ENCODE data around the gene TUBE1. TPM values are rescaled to one million over a fixed set of nuclear protein-coding genes. Genes with fewer than 3 reads are reported as not detected.

The TUBE1 gene
- total and polyA plus RNA-seq, 2 experiments from 2014 or later: 26.3 to 27.7 TPM

DNA sequence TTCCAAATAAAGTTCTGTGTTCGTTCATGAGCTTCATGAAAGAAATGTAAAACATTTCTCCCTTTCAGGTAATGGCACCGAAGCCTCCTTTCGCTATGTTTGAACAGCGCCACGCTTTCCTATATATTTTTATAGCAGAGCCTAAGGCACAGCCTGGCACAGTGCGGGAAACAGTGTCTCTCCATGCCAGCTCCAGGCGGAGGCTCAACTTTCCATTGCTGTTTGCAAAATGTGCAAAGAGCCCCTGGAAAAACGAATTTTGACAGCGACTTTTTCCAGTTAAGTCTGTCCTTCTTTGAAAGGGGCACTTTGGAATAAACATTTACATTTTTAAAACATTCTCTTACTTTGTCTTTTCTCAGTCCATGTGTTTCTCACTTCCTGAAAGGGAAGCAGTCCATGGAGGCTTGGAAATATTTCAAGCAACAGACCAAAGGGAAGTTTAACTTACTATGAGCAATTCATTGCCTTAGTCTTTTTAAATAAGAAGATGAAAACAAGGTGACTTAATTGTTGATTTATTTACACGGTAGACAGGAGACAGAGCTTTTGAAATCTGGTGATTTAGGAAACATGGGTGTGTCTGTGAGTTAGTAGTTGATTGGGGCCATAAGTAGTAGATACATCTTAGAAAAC lies 32.6 kb downstream of the TUBE1 start:
- Mint-ChIP-seq H3K27me3 (ENCODE audit: insufficient read depth, low read depth, poor library complexity) (no peaks in the 10 kb centered on the region), H3K9me3 (no peaks in the 10 kb centered on the region), H3K27ac (no peak overlapping the region), H3K4me3 (no peak overlapping the region), H3K36me3 (ENCODE audit: low read depth) (no peaks in the 10 kb centered on the region), H3K4me1 (no peaks in the 10 kb centered on the region)
- Histone ChIP-seq H3K4me1 (ENCODE audit: insufficient read depth) (no peaks in the 10 kb centered on the region), H2AFZ (peak overlapping the region; percentile 88), H4K20me1 (replicated peaks; ENCODE audit: insufficient read depth) (no peaks in the 10 kb centered on the region), H3K9me2 (ENCODE audit: insufficient read depth) (0 out of 2 replicates have a peak, but pooled peaks cover 4% of the 10 kb centered on the region), H3K36me3 (ENCODE audit: insufficient read depth) (no peaks in the 10 kb centered on the region), H3K4me3 (no peak overlapping the region), H3K4me2 (no peak overlapping the region), H3K27me3 (ENCODE audit: insufficient read depth) (no peaks in the 10 kb centered on the region), H3K27ac (ENCODE audit: low read depth) (no peak overlapping the region), H3K79me2 (replicated peaks; ENCODE audit: insufficient read depth) (no peaks in the 10 kb centered on the region), H3F3A (replicated peaks; ENCODE audit: low read depth) (no peaks in the 10 kb centered on the region)
- ATAC-seq: no peak
- no peak for DNase-seq (ENCODE audit: low spot score)
- TF ChIP-seq, protein P1, sequence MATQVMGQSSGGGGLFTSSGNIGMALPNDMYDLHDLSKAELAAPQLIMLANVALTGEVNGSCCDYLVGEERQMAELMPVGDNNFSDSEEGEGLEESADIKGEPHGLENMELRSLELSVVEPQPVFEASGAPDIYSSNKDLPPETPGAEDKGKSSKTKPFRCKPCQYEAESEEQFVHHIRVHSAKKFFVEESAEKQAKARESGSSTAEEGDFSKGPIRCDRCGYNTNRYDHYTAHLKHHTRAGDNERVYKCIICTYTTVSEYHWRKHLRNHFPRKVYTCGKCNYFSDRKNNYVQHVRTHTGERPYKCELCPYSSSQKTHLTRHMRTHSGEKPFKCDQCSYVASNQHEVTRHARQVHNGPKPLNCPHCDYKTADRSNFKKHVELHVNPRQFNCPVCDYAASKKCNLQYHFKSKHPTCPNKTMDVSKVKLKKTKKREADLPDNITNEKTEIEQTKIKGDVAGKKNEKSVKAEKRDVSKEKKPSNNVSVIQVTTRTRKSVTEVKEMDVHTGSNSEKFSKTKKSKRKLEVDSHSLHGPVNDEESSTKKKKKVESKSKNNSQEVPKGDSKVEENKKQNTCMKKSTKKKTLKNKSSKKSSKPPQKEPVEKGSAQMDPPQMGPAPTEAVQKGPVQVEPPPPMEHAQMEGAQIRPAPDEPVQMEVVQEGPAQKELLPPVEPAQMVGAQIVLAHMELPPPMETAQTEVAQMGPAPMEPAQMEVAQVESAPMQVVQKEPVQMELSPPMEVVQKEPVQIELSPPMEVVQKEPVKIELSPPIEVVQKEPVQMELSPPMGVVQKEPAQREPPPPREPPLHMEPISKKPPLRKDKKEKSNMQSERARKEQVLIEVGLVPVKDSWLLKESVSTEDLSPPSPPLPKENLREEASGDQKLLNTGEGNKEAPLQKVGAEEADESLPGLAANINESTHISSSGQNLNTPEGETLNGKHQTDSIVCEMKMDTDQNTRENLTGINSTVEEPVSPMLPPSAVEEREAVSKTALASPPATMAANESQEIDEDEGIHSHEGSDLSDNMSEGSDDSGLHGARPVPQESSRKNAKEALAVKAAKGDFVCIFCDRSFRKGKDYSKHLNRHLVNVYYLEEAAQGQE (IDR thresholded peaks at IDR 0.05; ENCODE audit: unreplicated experiment): no peak
- TF ChIP-seq EZH2 (IDR thresholded peaks at IDR 0.05; ENCODE audit: low read depth, unreplicated experiment): no peak
- TF ChIP-seq, protein P2, sequence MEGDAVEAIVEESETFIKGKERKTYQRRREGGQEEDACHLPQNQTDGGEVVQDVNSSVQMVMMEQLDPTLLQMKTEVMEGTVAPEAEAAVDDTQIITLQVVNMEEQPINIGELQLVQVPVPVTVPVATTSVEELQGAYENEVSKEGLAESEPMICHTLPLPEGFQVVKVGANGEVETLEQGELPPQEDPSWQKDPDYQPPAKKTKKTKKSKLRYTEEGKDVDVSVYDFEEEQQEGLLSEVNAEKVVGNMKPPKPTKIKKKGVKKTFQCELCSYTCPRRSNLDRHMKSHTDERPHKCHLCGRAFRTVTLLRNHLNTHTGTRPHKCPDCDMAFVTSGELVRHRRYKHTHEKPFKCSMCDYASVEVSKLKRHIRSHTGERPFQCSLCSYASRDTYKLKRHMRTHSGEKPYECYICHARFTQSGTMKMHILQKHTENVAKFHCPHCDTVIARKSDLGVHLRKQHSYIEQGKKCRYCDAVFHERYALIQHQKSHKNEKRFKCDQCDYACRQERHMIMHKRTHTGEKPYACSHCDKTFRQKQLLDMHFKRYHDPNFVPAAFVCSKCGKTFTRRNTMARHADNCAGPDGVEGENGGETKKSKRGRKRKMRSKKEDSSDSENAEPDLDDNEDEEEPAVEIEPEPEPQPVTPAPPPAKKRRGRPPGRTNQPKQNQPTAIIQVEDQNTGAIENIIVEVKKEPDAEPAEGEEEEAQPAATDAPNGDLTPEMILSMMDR (conservative IDR thresholded peaks at IDR 0.05; ENCODE audit: low read depth in 2 of 2): no peak
- TF ChIP-seq ZNF331 (CRISPR knock-in tag; IDR thresholded peaks at IDR 0.05; ENCODE audit: low read depth): no peak
- TF ChIP-seq CREB1 (CRISPR knock-in tag; IDR thresholded peaks at IDR 0.05; ENCODE audit: low read depth): no peak
- TF ChIP-seq NANOG (IDR thresholded peaks at IDR 0.05; ENCODE audit: borderline replicate concordance): no peak
- TF ChIP-seq ZNF114 (CRISPR knock-in tag; IDR thresholded peaks at IDR 0.05): no peak
- TF ChIP-seq, protein P3, sequence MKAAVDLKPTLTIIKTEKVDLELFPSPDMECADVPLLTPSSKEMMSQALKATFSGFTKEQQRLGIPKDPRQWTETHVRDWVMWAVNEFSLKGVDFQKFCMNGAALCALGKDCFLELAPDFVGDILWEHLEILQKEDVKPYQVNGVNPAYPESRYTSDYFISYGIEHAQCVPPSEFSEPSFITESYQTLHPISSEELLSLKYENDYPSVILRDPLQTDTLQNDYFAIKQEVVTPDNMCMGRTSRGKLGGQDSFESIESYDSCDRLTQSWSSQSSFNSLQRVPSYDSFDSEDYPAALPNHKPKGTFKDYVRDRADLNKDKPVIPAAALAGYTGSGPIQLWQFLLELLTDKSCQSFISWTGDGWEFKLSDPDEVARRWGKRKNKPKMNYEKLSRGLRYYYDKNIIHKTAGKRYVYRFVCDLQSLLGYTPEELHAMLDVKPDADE (IDR thresholded peaks at IDR 0.05): no peak
- TF ChIP-seq EZH2phosphoT487 (IDR thresholded peaks at IDR 0.05; ENCODE audit: unreplicated experiment): no peak
- TF ChIP-seq STAT1 (IDR thresholded peaks at IDR 0.05; ENCODE audit: unreplicated experiment): no peak
- TF ChIP-seq, protein P4, sequence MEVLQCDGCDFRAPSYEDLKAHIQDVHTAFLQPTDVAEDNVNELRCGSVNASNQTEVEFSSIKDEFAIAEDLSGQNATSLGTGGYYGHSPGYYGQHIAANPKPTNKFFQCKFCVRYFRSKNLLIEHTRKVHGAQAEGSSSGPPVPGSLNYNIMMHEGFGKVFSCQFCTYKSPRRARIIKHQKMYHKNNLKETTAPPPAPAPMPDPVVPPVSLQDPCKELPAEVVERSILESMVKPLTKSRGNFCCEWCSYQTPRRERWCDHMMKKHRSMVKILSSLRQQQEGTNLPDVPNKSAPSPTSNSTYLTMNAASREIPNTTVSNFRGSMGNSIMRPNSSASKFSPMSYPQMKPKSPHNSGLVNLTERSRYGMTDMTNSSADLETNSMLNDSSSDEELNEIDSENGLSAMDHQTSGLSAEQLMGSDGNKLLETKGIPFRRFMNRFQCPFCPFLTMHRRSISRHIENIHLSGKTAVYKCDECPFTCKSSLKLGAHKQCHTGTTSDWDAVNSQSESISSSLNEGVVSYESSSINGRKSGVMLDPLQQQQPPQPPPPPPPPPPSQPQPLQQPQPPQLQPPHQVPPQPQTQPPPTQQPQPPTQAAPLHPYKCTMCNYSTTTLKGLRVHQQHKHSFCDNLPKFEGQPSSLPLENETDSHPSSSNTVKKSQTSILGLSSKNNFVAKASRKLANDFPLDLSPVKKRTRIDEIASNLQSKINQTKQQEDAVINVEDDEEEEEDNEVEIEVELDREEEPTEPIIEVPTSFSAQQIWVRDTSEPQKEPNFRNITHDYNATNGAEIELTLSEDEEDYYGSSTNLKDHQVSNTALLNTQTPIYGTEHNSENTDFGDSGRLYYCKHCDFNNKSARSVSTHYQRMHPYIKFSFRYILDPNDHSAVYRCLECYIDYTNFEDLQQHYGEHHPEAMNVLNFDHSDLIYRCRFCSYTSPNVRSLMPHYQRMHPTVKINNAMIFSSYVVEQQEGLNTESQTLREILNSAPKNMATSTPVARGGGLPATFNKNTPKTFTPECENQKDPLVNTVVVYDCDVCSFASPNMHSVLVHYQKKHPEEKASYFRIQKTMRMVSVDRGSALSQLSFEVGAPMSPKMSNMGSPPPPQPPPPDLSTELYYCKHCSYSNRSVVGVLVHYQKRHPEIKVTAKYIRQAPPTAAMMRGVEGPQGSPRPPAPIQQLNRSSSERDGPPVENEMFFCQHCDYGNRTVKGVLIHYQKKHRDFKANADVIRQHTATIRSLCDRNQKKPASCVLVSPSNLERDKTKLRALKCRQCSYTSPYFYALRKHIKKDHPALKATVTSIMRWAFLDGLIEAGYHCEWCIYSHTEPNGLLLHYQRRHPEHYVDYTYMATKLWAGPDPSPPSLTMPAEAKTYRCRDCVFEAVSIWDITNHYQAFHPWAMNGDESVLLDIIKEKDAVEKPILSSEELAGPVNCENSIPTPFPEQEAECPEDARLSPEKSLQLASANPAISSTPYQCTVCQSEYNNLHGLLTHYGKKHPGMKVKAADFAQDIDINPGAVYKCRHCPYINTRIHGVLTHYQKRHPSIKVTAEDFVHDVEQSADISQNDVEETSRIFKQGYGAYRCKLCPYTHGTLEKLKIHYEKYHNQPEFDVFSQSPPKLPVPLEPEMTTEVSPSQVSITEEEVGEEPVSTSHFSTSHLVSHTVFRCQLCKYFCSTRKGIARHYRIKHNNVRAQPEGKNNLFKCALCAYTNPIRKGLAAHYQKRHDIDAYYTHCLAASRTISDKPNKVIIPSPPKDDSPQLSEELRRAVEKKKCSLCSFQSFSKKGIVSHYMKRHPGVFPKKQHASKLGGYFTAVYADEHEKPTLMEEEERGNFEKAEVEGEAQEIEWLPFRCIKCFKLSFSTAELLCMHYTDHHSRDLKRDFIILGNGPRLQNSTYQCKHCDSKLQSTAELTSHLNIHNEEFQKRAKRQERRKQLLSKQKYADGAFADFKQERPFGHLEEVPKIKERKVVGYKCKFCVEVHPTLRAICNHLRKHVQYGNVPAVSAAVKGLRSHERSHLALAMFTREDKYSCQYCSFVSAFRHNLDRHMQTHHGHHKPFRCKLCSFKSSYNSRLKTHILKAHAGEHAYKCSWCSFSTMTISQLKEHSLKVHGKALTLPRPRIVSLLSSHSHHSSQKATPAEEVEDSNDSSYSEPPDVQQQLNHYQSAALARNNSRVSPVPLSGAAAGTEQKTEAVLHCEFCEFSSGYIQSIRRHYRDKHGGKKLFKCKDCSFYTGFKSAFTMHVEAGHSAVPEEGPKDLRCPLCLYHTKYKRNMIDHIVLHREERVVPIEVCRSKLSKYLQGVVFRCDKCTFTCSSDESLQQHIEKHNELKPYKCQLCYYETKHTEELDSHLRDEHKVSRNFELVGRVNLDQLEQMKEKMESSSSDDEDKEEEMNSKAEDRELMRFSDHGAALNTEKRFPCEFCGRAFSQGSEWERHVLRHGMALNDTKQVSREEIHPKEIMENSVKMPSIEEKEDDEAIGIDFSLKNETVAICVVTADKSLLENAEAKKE (CRISPR knock-in tag; IDR thresholded peaks at IDR 0.05): no peak
- TF ChIP-seq JUNB (IDR thresholded peaks at IDR 0.05; ENCODE audit: unreplicated experiment): no peak
- no peak for TF ChIP-seq POLR2AphosphoS5 (IDR thresholded peaks at IDR 0.05; ENCODE audit: low read depth)
